DOHH2 (cell line): ENCODE results near the gene CNTN3.

ENCODE experiments used
- H3F3A ChIP-seq: fragments of 200-600 bp; sonication (generic), shearing (Covaris generic); 2 replicates; pipeline ENCODE4 v1.6.0; 2016; ENCODE audit warnings: antibody characterized with exemption, mild to moderate bottlenecking; ENCODE audit not compliant: control insufficient read depth, insufficient read depth
- H3K27ac ChIP-seq: fragments of 200-600 bp; sonication (generic); 2 replicates; pipeline ENCODE4 v1.5.1; 2014; ENCODE audit warnings: low read depth, mild to moderate bottlenecking, low read length, moderate library complexity
- H3K27me3 ChIP-seq: fragments of 200-600 bp; sonication (generic); 2 replicates; pipeline ENCODE4 v1.6.1; 2014; ENCODE audit warnings: mild to moderate bottlenecking, low read length, mixed read lengths; ENCODE audit not compliant: control insufficient read depth
- H3K36me3 ChIP-seq: fragments of 200-600 bp; sonication (generic); 2 replicates; pipeline ENCODE4 v1.6.1; 2014; ENCODE audit warnings: mild to moderate bottlenecking, low read length, moderate library complexity, mixed read lengths; ENCODE audit not compliant: control insufficient read depth
- H3K4me1 ChIP-seq: fragments of 200-600 bp; sonication (generic); 2 replicates; pipeline ENCODE4 v1.6.1; 2014; ENCODE audit warnings: mild to moderate bottlenecking, low read length, mixed read lengths; ENCODE audit not compliant: control insufficient read depth
- H3K4me2 ChIP-seq: fragments of 200-600 bp; sonication (generic); 2 replicates; pipeline ENCODE4 v1.6.0; 2014; ENCODE audit warnings: mild to moderate bottlenecking, low read length, moderate library complexity
- H3K4me3 ChIP-seq: fragments of 200-600 bp; sonication (generic); 2 replicates; pipeline ENCODE4 v1.5.1; 2014; ENCODE audit warnings: mild to moderate bottlenecking, low read length, mixed read lengths
- H3K79me2 ChIP-seq: fragments of 200-600 bp; sonication (generic); 2 replicates; pipeline ENCODE4 v1.6.1; 2014; ENCODE audit warnings: mild to moderate bottlenecking, low read length, mixed read lengths; ENCODE audit not compliant: control insufficient read depth
- H3K9me2 ChIP-seq: fragments of 200-600 bp; sonication (generic); replicated peaks from 2 replicates; pipeline ENCODE4 v1.6.1; 2014; ENCODE audit warnings: mild to moderate bottlenecking, low read length, mixed read lengths; ENCODE audit not compliant: control insufficient read depth
- H3K9me3 ChIP-seq: fragments of 200-600 bp; sonication (generic); 2 replicates; pipeline ENCODE4 v1.6.1; 2014; ENCODE audit warnings: antibody characterized with exemption, low read length, mixed read lengths; ENCODE audit not compliant: control insufficient read depth, insufficient read depth
- H4K20me1 ChIP-seq: fragments of 200-600 bp; sonication (generic); 2 replicates; pipeline ENCODE4 v1.6.0; 2014; ENCODE audit warnings: low read depth, mild to moderate bottlenecking, antibody characterized with exemption, low read length, moderate library complexity; ENCODE audit not compliant: control insufficient read depth, insufficient read depth
- CTCF ChIP-seq: fragments of 200-600 bp; sonication (generic); IDR thresholded peaks from one replicate; pipeline ENCODE4 v1.5.1; 2014; ENCODE audit warnings: antibody characterized with exemption, mild to moderate bottlenecking, low read depth, low read length; ENCODE audit not compliant: poor library complexity, severe bottlenecking
- EZH2phosphoT487 ChIP-seq: fragments of 200-600 bp; sonication (generic); IDR thresholded peaks from 2 replicates; pipeline ENCODE4 v1.6.1; 2017; ENCODE audit warnings: borderline replicate concordance, mild to moderate bottlenecking, antibody characterized with exemption, low read length, moderate library complexity, mixed read lengths

The CNTN3 gene

DNA sequence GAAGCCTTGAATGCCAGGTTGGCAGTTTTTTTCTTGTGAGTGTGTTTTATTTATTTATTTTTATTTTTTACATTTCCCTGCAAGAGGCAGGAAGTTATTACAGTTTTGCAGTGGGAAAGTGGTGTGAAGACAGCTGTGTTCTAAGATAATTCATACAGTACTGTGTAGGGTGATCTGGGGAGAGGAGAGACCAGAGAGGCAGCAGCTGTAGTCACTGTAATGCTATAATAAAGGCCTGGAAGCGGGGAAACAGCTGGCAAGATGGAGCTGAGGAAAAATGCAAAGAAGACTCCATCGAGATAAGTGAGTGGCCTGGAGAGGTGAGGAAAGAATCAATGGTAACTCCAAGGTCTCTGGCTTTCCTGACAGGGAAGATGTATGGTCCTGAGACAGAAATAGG lies 23.1 kb downstream of the CNTN3 start:
- Histone ChIP-seq H3K27me3 (no peaks in the 10 kb centered on the region), H3F3A (no peaks in the 10 kb centered on the region), H3K9me2 (no peaks in the 10 kb centered on the region)

GRCh38 chr3:74590620-74591262 lies 23.7 kb downstream of the CNTN3 start:
- TF ChIP-seq CTCF (no peak), EZH2phosphoT487 (no peak)
- no peaks in the 10 kb centered on the region for H3K4me1 ChIP-seq
- H3K4me2 ChIP-seq, result no peak overlapping the region

More for the DNA sequence above, 23.1 kb downstream of the CNTN3 start:
- H3K4me2 ChIP-seq, result no peak overlapping the region
- H3K4me1 ChIP-seq, result no peaks in the 10 kb centered on the region
- TF ChIP-seq CTCF (no peak), EZH2phosphoT487 (no peak)
- H3K9me3 ChIP-seq, result no peaks in the 10 kb centered on the region
- H3K36me3 ChIP-seq, result no peaks in the 10 kb centered on the region
- H3K27ac ChIP-seq, result no peak overlapping the region
- H3K4me3 ChIP-seq, result no peak overlapping the region
- no peaks in the 10 kb centered on the region for H4K20me1 ChIP-seq
- H3K79me2 ChIP-seq, result no peaks in the 10 kb centered on the region

GRCh38 chr3:74584782-74585181 lies 29.7 kb downstream of the CNTN3 start:
- Histone ChIP-seq H3K27me3 (no peaks in the 10 kb centered on the region), H3K9me2 (no peaks in the 10 kb centered on the region), H4K20me1 (no peaks in the 10 kb centered on the region), H3K36me3 (no peaks in the 10 kb centered on the region), H3K4me1 (no peaks in the 10 kb centered on the region), H3K79me2 (no peaks in the 10 kb centered on the region), H3K4me3 (no peak overlapping the region), H3K27ac (no peak overlapping the region), H3F3A (no peaks in the 10 kb centered on the region), H3K4me2 (no peak overlapping the region), H3K9me3 (no peaks in the 10 kb centered on the region)
- TF ChIP-seq CTCF, result no peak
- TF ChIP-seq EZH2phosphoT487, result no peak

More at GRCh38 chr3:74590620-74591262, 23.7 kb downstream of the CNTN3 start:
- no peaks in the 10 kb centered on the region for H3K9me2 ChIP-seq
- no peaks in the 10 kb centered on the region for H4K20me1 ChIP-seq
- H3K79me2 ChIP-seq, result no peaks in the 10 kb centered on the region
- H3F3A ChIP-seq, result no peaks in the 10 kb centered on the region
- H3K27me3 ChIP-seq, result no peaks in the 10 kb centered on the region
- H3K27ac ChIP-seq, result no peak overlapping the region
- no peak overlapping the region for H3K4me3 ChIP-seq
- H3K9me3 ChIP-seq, result no peaks in the 10 kb centered on the region
- H3K36me3 ChIP-seq, result no peaks in the 10 kb centered on the region
